Calu3 (cell line): ENCODE measurements around the gene PIK3C2B. TPM values are rescaled to one million over a fixed set of nuclear protein-coding genes. Genes with fewer than 3 reads are reported as not detected.

Experiments used
- BruUV-seq: library from RNA; stranded (reverse); fragments of 400-500 nt; replicated peaks from 2 replicates; lab custom pipeline; 2021; lab: Mats Ljungman, UMichigan
- CTCF ChIA-PET: fragments of 300-600 bp; sonication (Branson Sonifier 250); formaldehyde crosslinking; loops from one replicate; lab custom pipeline; 2022; ENCODE audit warnings: antibody characterized with exemption; lab: Charles Lee
- DNase-seq: peaks from one replicate; pipeline ENCODE4 v3.0.0; 2022
- H3K27ac Mint-ChIP-seq: one replicate; pipeline ENCODE4 v1.8.0; 2022; ENCODE audit warnings: mixed read lengths; ENCODE audit not compliant: unreplicated experiment
- H3K27me3 Mint-ChIP-seq: one replicate; pipeline ENCODE4 v1.8.0; 2022; ENCODE audit warnings: mixed read lengths; ENCODE audit not compliant: unreplicated experiment
- H3K36me3 Mint-ChIP-seq: one replicate; pipeline ENCODE4 v1.8.0; 2022; ENCODE audit warnings: mild to moderate bottlenecking, moderate library complexity, mixed read lengths; ENCODE audit not compliant: insufficient read depth, unreplicated experiment
- H3K4me1 Mint-ChIP-seq: one replicate; pipeline ENCODE4 v1.8.0; 2022; ENCODE audit warnings: mild to moderate bottlenecking, low read depth, mixed read lengths; ENCODE audit not compliant: unreplicated experiment
- H3K4me3 Mint-ChIP-seq: one replicate; pipeline ENCODE4 v1.8.0; 2022; ENCODE audit warnings: mild to moderate bottlenecking, low read depth, moderate library complexity, mixed read lengths; ENCODE audit not compliant: unreplicated experiment
- H3K9me3 Mint-ChIP-seq: one replicate; pipeline ENCODE4 v1.8.0; 2022; ENCODE audit warnings: low read depth, mixed read lengths; ENCODE audit not compliant: unreplicated experiment
- intact Hi-C: fragments of 100-400 bp; cut with micrococcal nuclease; formaldehyde crosslinking; loops from one replicate; pipeline ENCODE4 v1.10.0; 2022; ENCODE audit not compliant: unreplicated experiment
- total RNA-seq: library from RNA; stranded (reverse); gene quantifications from 2 replicates; pipeline ENCODE4 v1.2.3, GENCODE V29; 2022
- TF ChIP-seq, protein P1 (sequence below): fragments of 200-600 bp; IDR thresholded peaks from one replicate; pipeline ENCODE4 v1.8.0; 2022; ENCODE audit warnings: antibody characterized with exemption; ENCODE audit not compliant: unreplicated experiment

Gene PIK3C2B
- total RNA-seq, 1 experiment from 2014 or later, result 24.4 TPM

GRCh38 chr1:204495777-204496176 is 1.2 kb upstream of the PIK3C2B start:
- Mint-ChIP-seq H3K36me3 (peaks cover 23% of the 10 kb centered on the region), H3K9me3 (no peaks in the 10 kb centered on the region), H3K4me3 (peak overlapping the region; percentile 84), H3K27me3 (peaks cover 8% of the 10 kb centered on the region), H3K4me1 (peaks cover 33% of the 10 kb centered on the region), H3K27ac (no peak overlapping the region)
- intact Hi-C loops, result loop anchor here (2.0 kb wide), 1 partner anchor 45 kb away; no protein-coding TSS in a partner anchor
- CTCF ChIA-PET, result interaction anchor here (4.9 to 7.2 kb wide), 2 partner anchors 16 to 49 kb away, joined by 29 to 132 read pairs; no protein-coding TSS in a partner anchor
- TF ChIP-seq, protein P1, sequence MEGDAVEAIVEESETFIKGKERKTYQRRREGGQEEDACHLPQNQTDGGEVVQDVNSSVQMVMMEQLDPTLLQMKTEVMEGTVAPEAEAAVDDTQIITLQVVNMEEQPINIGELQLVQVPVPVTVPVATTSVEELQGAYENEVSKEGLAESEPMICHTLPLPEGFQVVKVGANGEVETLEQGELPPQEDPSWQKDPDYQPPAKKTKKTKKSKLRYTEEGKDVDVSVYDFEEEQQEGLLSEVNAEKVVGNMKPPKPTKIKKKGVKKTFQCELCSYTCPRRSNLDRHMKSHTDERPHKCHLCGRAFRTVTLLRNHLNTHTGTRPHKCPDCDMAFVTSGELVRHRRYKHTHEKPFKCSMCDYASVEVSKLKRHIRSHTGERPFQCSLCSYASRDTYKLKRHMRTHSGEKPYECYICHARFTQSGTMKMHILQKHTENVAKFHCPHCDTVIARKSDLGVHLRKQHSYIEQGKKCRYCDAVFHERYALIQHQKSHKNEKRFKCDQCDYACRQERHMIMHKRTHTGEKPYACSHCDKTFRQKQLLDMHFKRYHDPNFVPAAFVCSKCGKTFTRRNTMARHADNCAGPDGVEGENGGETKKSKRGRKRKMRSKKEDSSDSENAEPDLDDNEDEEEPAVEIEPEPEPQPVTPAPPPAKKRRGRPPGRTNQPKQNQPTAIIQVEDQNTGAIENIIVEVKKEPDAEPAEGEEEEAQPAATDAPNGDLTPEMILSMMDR, result no peak
- DNase-seq, result no peak
- BruUV-seq, result no TSS peak

GRCh38 chr1:204495078-204495753 is 611 bp upstream of the PIK3C2B start:
- peaks cover 33% of the 10 kb centered on the region for H3K4me1 Mint-ChIP-seq
- H3K27me3 Mint-ChIP-seq, result peaks cover 8% of the 10 kb centered on the region
- TF ChIP-seq, protein P1, result no peak
- intact Hi-C loops, result loop anchor here (2.0 kb wide), 1 partner anchor 44 kb away; no protein-coding TSS in a partner anchor
- H3K27ac Mint-ChIP-seq, result peak overlapping the region; percentile 77
- no peak for DNase-seq
- peak overlapping the region; percentile 84 for H3K4me3 Mint-ChIP-seq
- H3K36me3 Mint-ChIP-seq, result peaks cover 23% of the 10 kb centered on the region
- CTCF ChIA-PET, result interaction anchor here (0.7 to 7.2 kb wide), 9 partner anchors 8 to 312 kb away, joined by 3 to 132 read pairs (median 17); no protein-coding TSS in a partner anchor
- TSS peak; percentile 65 for BruUV-seq
- no peaks in the 10 kb centered on the region for H3K9me3 Mint-ChIP-seq

DNA sequence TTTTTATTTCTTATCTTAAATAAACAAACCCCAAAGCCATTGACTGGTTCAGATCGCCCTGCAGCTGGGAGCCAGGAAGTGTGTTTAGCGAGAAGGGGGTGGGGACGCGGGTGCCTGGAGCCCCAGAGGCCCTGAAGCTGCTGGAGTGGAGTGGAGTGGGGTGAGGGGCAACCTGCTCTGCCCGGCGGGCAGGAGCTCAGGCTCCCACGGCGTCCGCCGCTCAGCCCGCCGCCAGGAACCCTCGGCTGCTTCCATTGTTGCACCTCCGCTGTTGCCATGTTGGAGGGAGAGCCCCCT is 673 bp downstream of the PIK3C2B start:
- H3K36me3 Mint-ChIP-seq, result peaks cover 23% of the 10 kb centered on the region
- no TSS peak for BruUV-seq
- H3K27ac Mint-ChIP-seq, result peak overlapping the region; percentile 77
- DNase-seq, result peak; percentile 89
- H3K27me3 Mint-ChIP-seq, result peaks cover 8% of the 10 kb centered on the region
- TF ChIP-seq, protein P1, result no peak
- H3K4me1 Mint-ChIP-seq, result peaks cover 33% of the 10 kb centered on the region
- intact Hi-C loops, result loop anchor here (2.0 kb wide), 1 partner anchor 43 kb away; no protein-coding TSS in a partner anchor
- CTCF ChIA-PET, result interaction anchor here (0.5 to 7.2 kb wide), 15 partner anchors 9 to 1015 kb away, joined by 3 to 132 read pairs (median 6); partner anchors contain the start of gene MDM4
- H3K4me3 Mint-ChIP-seq, result peak overlapping the region; percentile 84
- H3K9me3 Mint-ChIP-seq, result no peaks in the 10 kb centered on the region

DNA sequence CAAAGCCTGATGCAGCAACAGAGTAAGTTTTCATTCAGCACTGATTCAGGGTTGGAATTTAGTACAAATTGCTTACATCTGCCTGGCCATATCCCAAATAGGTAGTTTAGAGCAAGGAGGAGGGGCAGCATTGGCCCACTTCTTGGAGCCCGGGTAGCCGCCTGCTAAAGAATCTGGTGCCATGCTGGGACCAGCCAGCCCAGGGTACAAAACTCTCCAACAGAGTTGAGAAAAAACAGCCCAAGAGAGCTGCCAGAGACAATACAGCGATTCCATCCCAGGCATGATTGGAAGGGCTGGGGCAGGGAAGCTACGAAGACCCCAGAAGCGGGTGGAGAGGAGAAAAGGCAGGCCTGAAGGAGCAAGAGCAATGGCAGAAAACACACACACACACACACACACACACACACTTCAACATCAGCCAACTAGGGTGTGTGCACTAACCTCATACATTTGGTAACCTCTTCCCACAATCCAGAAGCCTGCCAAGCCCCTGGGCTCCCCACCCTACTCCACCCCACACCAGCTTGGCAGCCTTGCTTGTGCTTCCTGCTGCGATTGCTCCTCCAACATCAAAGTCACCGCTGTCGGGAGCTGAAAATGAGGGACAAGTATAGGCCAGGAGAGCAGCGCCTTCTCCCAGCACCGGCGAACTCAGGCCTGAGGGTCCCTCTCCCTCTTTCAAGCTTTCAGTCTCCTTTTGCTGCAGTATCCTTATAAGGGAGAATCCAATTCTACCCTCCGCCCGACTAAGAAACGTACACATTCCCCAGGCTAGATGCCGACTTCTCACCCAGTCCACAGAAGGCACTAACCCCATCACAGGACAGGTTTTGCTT is 1.2 kb downstream of the PIK3C2B start:
- H3K4me1 Mint-ChIP-seq, result peaks cover 33% of the 10 kb centered on the region
- peak overlapping the region; percentile 77 for H3K27ac Mint-ChIP-seq
- peak overlapping the region; percentile 84 for H3K4me3 Mint-ChIP-seq
- TF ChIP-seq, protein P1, result no peak
- BruUV-seq, result TSS peak; percentile 16
- CTCF ChIA-PET, result interaction anchor here (0.5 to 7.2 kb wide), 14 partner anchors 10 to 328 kb away, joined by 3 to 132 read pairs (median 8); partner anchors contain the start of gene MDM4
- peaks cover 23% of the 10 kb centered on the region for H3K36me3 Mint-ChIP-seq
- H3K27me3 Mint-ChIP-seq, result peaks cover 8% of the 10 kb centered on the region
- peak; percentile 73 for DNase-seq
- no peaks in the 10 kb centered on the region for H3K9me3 Mint-ChIP-seq
- intact Hi-C loops, result no loop called here
